H9 (cell line): ENCODE data around the gene USP49. TPM values are rescaled to one million over a fixed set of nuclear protein-coding genes. Genes with fewer than 3 reads are reported as not detected.

Source experiments
- DNase-seq: peaks from one replicate; pipeline ENCODE4 v3.0.0-alpha.2; 2017
- H2AFZ ChIP-seq: one replicate; pipeline ENCODE4 v1.6.1; 2013; ENCODE audit warnings: mild to moderate bottlenecking, low read length, control low read depth, moderate library complexity
- H2AK5ac ChIP-seq: 2 replicates; pipeline ENCODE4 v1.6.1; 2013; ENCODE audit warnings: low read length, control low read depth, mixed read lengths; ENCODE audit not compliant: insufficient read length
- H2BK120ac ChIP-seq: one replicate; pipeline ENCODE4 v1.6.1; 2013; ENCODE audit warnings: low read depth, mild to moderate bottlenecking, low read length, control low read depth, inconsistent platforms; ENCODE audit not compliant: poor library complexity, severe bottlenecking
- H2BK12ac ChIP-seq: 2 replicates; pipeline ENCODE4 v1.6.1; 2013; ENCODE audit warnings: low read length, control low read depth, mixed read lengths, low read depth; ENCODE audit not compliant: insufficient read length
- H2BK15ac ChIP-seq: 2 replicates; pipeline ENCODE4 v1.6.1; 2013; ENCODE audit warnings: low read depth, low read length, control low read depth
- H2BK20ac ChIP-seq: one replicate; pipeline ENCODE4 v1.6.1; 2013; ENCODE audit warnings: low read depth, mild to moderate bottlenecking, low read length, control low read depth, inconsistent platforms; ENCODE audit not compliant: poor library complexity, severe bottlenecking
- H2BK5ac ChIP-seq: 2 replicates; pipeline ENCODE4 v1.6.1; 2013; ENCODE audit warnings: low read length, control low read depth, mixed read lengths; ENCODE audit not compliant: insufficient read length
- H3K14ac ChIP-seq: 2 replicates; pipeline ENCODE4 v1.6.1; 2013; ENCODE audit warnings: low read length, control low read depth; ENCODE audit not compliant: insufficient read depth
- H3K18ac ChIP-seq: 2 replicates; pipeline ENCODE4 v1.6.1; 2013; ENCODE audit warnings: low read depth, mild to moderate bottlenecking, mixed read lengths, low read length, control low read depth; ENCODE audit not compliant: insufficient read length
- H3K23ac ChIP-seq: 2 replicates; pipeline ENCODE4 v1.6.1; 2013; ENCODE audit warnings: low read length, control low read depth, mixed read lengths, low read depth; ENCODE audit not compliant: insufficient read length
- H3K23me2 ChIP-seq: 2 replicates; pipeline ENCODE4 v1.6.1; 2013; ENCODE audit warnings: low read depth, mild to moderate bottlenecking, mixed read lengths, low read length, control low read depth; ENCODE audit not compliant: insufficient read length, poor library complexity, severe bottlenecking
- H3K27ac ChIP-seq: 2 replicates; pipeline ENCODE4 v1.5.1; 2013; ENCODE audit warnings: low read length, control low read depth, mixed read lengths, low read depth; ENCODE audit not compliant: insufficient read length
- H3K27me3 ChIP-seq: 2 replicates; pipeline ENCODE4 v1.6.1; 2013; ENCODE audit warnings: low read length, control low read depth, inconsistent platforms; ENCODE audit not compliant: insufficient read depth
- H3K4ac ChIP-seq: 2 replicates; pipeline ENCODE4 v1.6.1; 2013; ENCODE audit warnings: low read depth, mild to moderate bottlenecking, control low read depth, inconsistent platforms, low read length, moderate library complexity
- H3K4me1 ChIP-seq: 2 replicates; pipeline ENCODE4 v1.6.1; 2013; ENCODE audit warnings: low read length, control low read depth, inconsistent platforms; ENCODE audit not compliant: insufficient read depth
- H3K4me2 ChIP-seq: 2 replicates; pipeline ENCODE4 v1.6.1; 2013; ENCODE audit warnings: low read length, control low read depth, mixed read lengths; ENCODE audit not compliant: insufficient read length, insufficient read depth
- H3K56ac ChIP-seq: 2 replicates; pipeline ENCODE4 v1.6.1; 2013; ENCODE audit warnings: low read depth, mild to moderate bottlenecking, mixed read lengths, low read length, control low read depth; ENCODE audit not compliant: insufficient read length
- H3K79me1 ChIP-seq: 2 replicates; pipeline ENCODE4 v1.6.1; 2013; ENCODE audit warnings: low read depth, mild to moderate bottlenecking, moderate library complexity, low read length, control low read depth, inconsistent platforms; ENCODE audit not compliant: insufficient read depth, poor library complexity, severe bottlenecking
- H3K79me2 ChIP-seq: 2 replicates; pipeline ENCODE4 v1.6.1; 2013; ENCODE audit warnings: low read length, control low read depth, inconsistent platforms; ENCODE audit not compliant: insufficient read depth
- H3K9ac ChIP-seq: 2 replicates; pipeline ENCODE4 v1.6.1; 2013; ENCODE audit warnings: low read length, control low read depth, mixed read lengths; ENCODE audit not compliant: insufficient read length; ENCODE audit errors: extremely low read depth
- H3K9me3 ChIP-seq: one replicate; pipeline ENCODE4 v1.6.1; 2013; ENCODE audit warnings: low read depth, low read length, inconsistent platforms; ENCODE audit not compliant: control insufficient read depth
- H3T11ph ChIP-seq: one replicate; pipeline ENCODE4 v1.6.1; 2013; ENCODE audit warnings: mild to moderate bottlenecking, low read length, control low read depth, inconsistent platforms
- H4K20me1 ChIP-seq: one replicate; pipeline ENCODE4 v1.6.1; 2013; ENCODE audit not compliant: control insufficient read depth, insufficient read length, insufficient read depth
- H4K5ac ChIP-seq: 2 replicates; pipeline ENCODE4 v1.6.1; 2013; ENCODE audit warnings: low read depth, mild to moderate bottlenecking, mixed read lengths, low read length, control low read depth; ENCODE audit not compliant: insufficient read length
- H4K8ac ChIP-seq: replicated peaks from 2 replicates; pipeline ENCODE4 v1.6.1; 2013; ENCODE audit warnings: low read length, control low read depth, mixed read lengths, low read depth; ENCODE audit not compliant: insufficient read length
- H4K91ac ChIP-seq: 2 replicates; pipeline ENCODE4 v1.6.1; 2013; ENCODE audit warnings: low read depth, mild to moderate bottlenecking, moderate library complexity, mixed read lengths, low read length, control low read depth; ENCODE audit not compliant: insufficient read length
- H3K27ac Mint-ChIP-seq, 3 experiments: 2 replicates in 2 of 3; 3 replicates in 1 of 3; pipeline ENCODE4 v1.8.0; 2020 to 2021; ENCODE audit warnings: mixed read lengths in 3 of 3, mild to moderate bottlenecking in 1 of 3, moderate library complexity in 1 of 3
- H3K27me3 Mint-ChIP-seq: 2 replicates; pipeline ENCODE4 v1.8.0; 2021; ENCODE audit warnings: low read depth, mild to moderate bottlenecking, moderate library complexity, mixed read lengths
- H3K36me3 Mint-ChIP-seq, 3 experiments: 2 replicates in 2 of 3; 3 replicates in 1 of 3; pipeline ENCODE4 v1.8.0; 2020 to 2021; ENCODE audit warnings: low read depth in 3 of 3, mixed read lengths in 3 of 3; ENCODE audit not compliant: insufficient read depth in 1 of 3
- H3K4me1 Mint-ChIP-seq, 2 experiments: 2 replicates each; pipeline ENCODE4 v1.8.0; 2020; ENCODE audit warnings: mixed read lengths in 2 of 2
- H3K4me3 Mint-ChIP-seq, 2 experiments: 2 replicates in 1 of 2; 3 replicates in 1 of 2; pipeline ENCODE4 v1.8.0; 2020 to 2021; ENCODE audit warnings: mild to moderate bottlenecking in 2 of 2, mixed read lengths in 2 of 2, moderate library complexity in 1 of 2
- H3K9me3 Mint-ChIP-seq, 2 experiments: 2 replicates in 1 of 2; 3 replicates in 1 of 2; pipeline ENCODE4 v1.8.0; 2020; ENCODE audit warnings: mild to moderate bottlenecking in 2 of 2, mixed read lengths in 2 of 2, moderate library complexity in 1 of 2
- WGBS: extraction: QIAGEN DNeasy Blood & Tissue Kit; methylation state at CpG from one replicate; pipeline ENCODE4 v1.1.7; 2013; ENCODE audit warnings: missing lambda C conversion rate, low lambda C conversion rate, mixed read lengths; ENCODE audit not compliant: insufficient read length; ENCODE audit errors: extremely low coverage; 5-methylcytosine and 5-hydroxymethylcytosine counted together
- total RNA-seq: library from RNA; stranded (reverse); gene quantifications from 2 replicates; pipeline ENCODE4 v1.2.1, GENCODE V29; 2021
- TF ChIP-seq, protein P1 (sequence below): fragments of 200-600 bp; sonication (generic); conservative IDR thresholded peaks from 3 replicates; pipeline ENCODE4 v1.8.0; 2021; ENCODE audit warnings: antibody characterized with exemption, mild to moderate bottlenecking

Gene USP49
- total RNA-seq, 1 experiment from 2014 or later, result 19.0 TPM

DNA sequence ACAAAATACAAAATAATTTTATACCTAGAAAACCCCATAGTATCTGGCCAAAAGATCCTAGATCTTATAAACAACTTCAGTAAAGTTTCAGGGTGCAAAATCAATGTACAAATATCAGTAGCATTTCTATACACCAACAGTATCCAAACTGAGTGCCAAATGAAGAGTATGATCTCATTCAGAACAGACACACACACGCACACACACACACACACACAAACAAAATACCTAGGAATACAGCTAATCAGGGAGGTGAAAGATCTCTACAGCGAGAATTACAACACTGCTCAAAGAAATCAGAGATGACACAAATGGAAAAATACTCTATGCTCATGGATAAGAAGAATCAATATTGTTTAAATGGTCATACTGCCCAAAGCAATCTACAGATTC is 58.5 kb downstream of the USP49 start:
- no peak overlapping the region for H3K14ac ChIP-seq
- H3K27me3 ChIP-seq, result no peaks in the 10 kb centered on the region
- TF ChIP-seq, protein P1, sequence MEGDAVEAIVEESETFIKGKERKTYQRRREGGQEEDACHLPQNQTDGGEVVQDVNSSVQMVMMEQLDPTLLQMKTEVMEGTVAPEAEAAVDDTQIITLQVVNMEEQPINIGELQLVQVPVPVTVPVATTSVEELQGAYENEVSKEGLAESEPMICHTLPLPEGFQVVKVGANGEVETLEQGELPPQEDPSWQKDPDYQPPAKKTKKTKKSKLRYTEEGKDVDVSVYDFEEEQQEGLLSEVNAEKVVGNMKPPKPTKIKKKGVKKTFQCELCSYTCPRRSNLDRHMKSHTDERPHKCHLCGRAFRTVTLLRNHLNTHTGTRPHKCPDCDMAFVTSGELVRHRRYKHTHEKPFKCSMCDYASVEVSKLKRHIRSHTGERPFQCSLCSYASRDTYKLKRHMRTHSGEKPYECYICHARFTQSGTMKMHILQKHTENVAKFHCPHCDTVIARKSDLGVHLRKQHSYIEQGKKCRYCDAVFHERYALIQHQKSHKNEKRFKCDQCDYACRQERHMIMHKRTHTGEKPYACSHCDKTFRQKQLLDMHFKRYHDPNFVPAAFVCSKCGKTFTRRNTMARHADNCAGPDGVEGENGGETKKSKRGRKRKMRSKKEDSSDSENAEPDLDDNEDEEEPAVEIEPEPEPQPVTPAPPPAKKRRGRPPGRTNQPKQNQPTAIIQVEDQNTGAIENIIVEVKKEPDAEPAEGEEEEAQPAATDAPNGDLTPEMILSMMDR, result no peak
- no peak overlapping the region for H2AK5ac ChIP-seq
- no peaks in the 10 kb centered on the region for H3K79me1 ChIP-seq
- no peak overlapping the region for H4K91ac ChIP-seq
- no peak overlapping the region for H3K9ac ChIP-seq
- H3K23ac ChIP-seq, result no peak overlapping the region
- H2BK12ac ChIP-seq, result no peak overlapping the region
- no peaks in the 10 kb centered on the region for H3K79me2 ChIP-seq
- no peak overlapping the region for H4K8ac ChIP-seq
- no peaks in the 10 kb centered on the region for H3K23me2 ChIP-seq
- no peak overlapping the region for H2AFZ ChIP-seq
- H3K4me2 ChIP-seq, result no peak overlapping the region
- no peaks in the 10 kb centered on the region for H3K4me1 Mint-ChIP-seq
- no peak overlapping the region for H2BK120ac ChIP-seq
- H3T11ph ChIP-seq, result no peak overlapping the region
- no peak overlapping the region for H3K4ac ChIP-seq
- no peak overlapping the region for H2BK20ac ChIP-seq
- no peaks in the 10 kb centered on the region for H3K9me3 Mint-ChIP-seq
- no peak overlapping the region for H3K56ac ChIP-seq
- no peak overlapping the region for H3K18ac ChIP-seq
- no peaks in the 10 kb centered on the region for H3K9me3 ChIP-seq
- H3K27me3 Mint-ChIP-seq, result no peaks in the 10 kb centered on the region; the same call in 1 of the 2 replicates
- no peaks in the 10 kb centered on the region for H3K4me1 ChIP-seq
- no peaks in the 10 kb centered on the region for H4K20me1 ChIP-seq
- H3K4me3 Mint-ChIP-seq, result no peak overlapping the region
- H3K27ac ChIP-seq, result no peak overlapping the region
- H4K5ac ChIP-seq, result no peak overlapping the region
- no peak for DNase-seq
- WGBS, result no CpG with 5 or more reads among the region's 2 CpGs
- no peak overlapping the region for H3K27ac Mint-ChIP-seq
- no peak overlapping the region for H2BK15ac ChIP-seq
- no peak overlapping the region for H2BK5ac ChIP-seq
- no peaks in the 10 kb centered on the region; a peak in 2 of 7 replicates for H3K36me3 Mint-ChIP-seq
